Measurements from ENCODE around the gene SNRPB. TPM values are rescaled to one million over a fixed set of nuclear protein-coding genes. Genes with fewer than 3 reads are reported as not detected.

SNRPB gene
- total and polyA plus RNA-seq, 2 of the 13 experiments (the other 11 are each of a cell fraction or from before 2014, with no cell fraction given), result 473 to 844 TPM

DNA sequence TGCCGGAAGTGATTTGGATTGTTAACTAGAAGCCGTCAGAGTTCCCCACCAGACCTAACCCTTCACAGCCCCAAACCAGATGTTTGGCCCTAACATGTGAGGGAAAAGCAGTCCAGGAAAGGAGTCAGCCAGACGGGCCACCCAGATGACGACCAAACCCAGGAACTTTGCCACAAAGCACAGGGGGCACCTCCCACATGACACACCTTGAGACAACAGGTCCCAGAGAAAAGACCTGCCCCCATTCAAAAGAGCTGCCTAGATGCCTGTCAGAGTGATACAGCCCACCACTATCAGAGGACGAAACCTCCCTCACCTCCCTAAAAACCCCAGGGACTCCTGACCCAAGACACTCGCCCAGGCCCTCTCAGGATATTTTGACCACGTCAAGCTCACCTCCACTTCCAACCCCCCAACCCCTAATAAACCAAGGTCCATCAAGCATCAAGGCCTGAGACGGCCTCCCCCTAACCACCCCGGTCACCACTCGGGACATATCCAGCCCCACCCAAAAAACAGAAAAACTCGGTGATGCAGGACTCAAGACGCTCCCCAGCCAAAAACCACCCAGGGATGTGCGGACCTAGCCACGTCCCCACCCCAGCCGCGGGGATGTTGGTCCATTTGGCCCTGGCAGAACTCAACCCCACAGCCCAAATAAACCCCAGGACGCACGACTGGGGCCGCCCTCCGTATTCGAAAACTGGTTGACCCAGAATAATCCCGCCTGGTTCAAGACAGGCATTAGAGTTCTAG, 37.5 kb upstream of the SNRPB start (continued):
- TF ChIP-seq REPIN1 (CRISPR knock-in tag; IDR thresholded peaks at IDR 0.05; ENCODE audit: borderline replicate concordance, low read depth) (no peak), ZNF629 (CRISPR knock-in tag; conservative IDR thresholded peaks at IDR 0.05) (no peak), TSC22D2 (CRISPR knock-in tag; IDR thresholded peaks at IDR 0.05; ENCODE audit: borderline replicate concordance) (0 out of 2 replicates have a peak, but pooled peaks have one; percentile 19), ZNF788 (CRISPR knock-in tag; IDR thresholded peaks at IDR 0.05; ENCODE audit: borderline replicate concordance) (no peak), NR3C1 (CRISPR knock-in tag; IDR thresholded peaks at IDR 0.05) (no peak), ARHGAP35 (CRISPR knock-in tag; IDR thresholded peaks at IDR 0.05; ENCODE audit: borderline replicate concordance) (no peak), MEF2D (CRISPR knock-in tag; IDR thresholded peaks at IDR 0.05) (peak; percentile 38), ATF7-NPFF (CRISPR knock-in tag; IDR thresholded peaks at IDR 0.05; ENCODE audit: low read depth) (no peak), FOXJ3 (CRISPR knock-in tag; IDR thresholded peaks at IDR 0.05; ENCODE audit: borderline replicate concordance) (no peak), ZBTB42 (CRISPR knock-in tag; IDR thresholded peaks at IDR 0.05) (no peak), PLRG1 (conservative IDR thresholded peaks at IDR 0.05) (no peak), HDAC2 (CRISPR knock-in tag; IDR thresholded peaks at IDR 0.05) (no peak), ZNF569 (CRISPR knock-in tag; IDR thresholded peaks at IDR 0.05; ENCODE audit: borderline replicate concordance) (no peak), NFIB (CRISPR knock-in tag; IDR thresholded peaks at IDR 0.05; ENCODE audit: borderline replicate concordance) (no peak), ETV6 (CRISPR knock-in tag; conservative IDR thresholded peaks at IDR 0.05) (no peak), ZNF225 (CRISPR knock-in tag; IDR thresholded peaks at IDR 0.05) (0 out of 2 replicates have a peak, but pooled peaks have one; percentile 2), ZNF703 (CRISPR knock-in tag; IDR thresholded peaks at IDR 0.05; ENCODE audit: borderline replicate concordance) (0 out of 2 replicates have a peak, but pooled peaks have one; percentile 60), ZNF576 (CRISPR knock-in tag; IDR thresholded peaks at IDR 0.05) (no peak), PREB (CRISPR knock-in tag; IDR thresholded peaks at IDR 0.05) (no peak), CEBPB (IDR thresholded peaks at IDR 0.05; ENCODE audit: borderline replicate concordance, low read depth, low read length) (no peak)
- TF ChIP-seq, protein P1, sequence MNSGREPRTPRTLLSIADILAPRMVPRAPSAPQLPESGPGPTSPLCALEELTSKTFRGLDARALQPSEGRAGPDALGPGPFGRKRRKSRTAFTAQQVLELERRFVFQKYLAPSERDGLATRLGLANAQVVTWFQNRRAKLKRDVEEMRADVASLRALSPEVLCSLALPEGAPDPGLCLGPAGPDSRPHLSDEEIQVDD (CRISPR knock-in tag; IDR thresholded peaks at IDR 0.05; ENCODE audit: borderline replicate concordance), result no peak
- TF ChIP-seq, protein P2, sequence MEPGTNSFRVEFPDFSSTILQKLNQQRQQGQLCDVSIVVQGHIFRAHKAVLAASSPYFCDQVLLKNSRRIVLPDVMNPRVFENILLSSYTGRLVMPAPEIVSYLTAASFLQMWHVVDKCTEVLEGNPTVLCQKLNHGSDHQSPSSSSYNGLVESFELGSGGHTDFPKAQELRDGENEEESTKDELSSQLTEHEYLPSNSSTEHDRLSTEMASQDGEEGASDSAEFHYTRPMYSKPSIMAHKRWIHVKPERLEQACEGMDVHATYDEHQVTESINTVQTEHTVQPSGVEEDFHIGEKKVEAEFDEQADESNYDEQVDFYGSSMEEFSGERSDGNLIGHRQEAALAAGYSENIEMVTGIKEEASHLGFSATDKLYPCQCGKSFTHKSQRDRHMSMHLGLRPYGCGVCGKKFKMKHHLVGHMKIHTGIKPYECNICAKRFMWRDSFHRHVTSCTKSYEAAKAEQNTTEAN (CRISPR knock-in tag; conservative IDR thresholded peaks at IDR 0.05), result no peak
- TF ChIP-seq, protein P3, sequence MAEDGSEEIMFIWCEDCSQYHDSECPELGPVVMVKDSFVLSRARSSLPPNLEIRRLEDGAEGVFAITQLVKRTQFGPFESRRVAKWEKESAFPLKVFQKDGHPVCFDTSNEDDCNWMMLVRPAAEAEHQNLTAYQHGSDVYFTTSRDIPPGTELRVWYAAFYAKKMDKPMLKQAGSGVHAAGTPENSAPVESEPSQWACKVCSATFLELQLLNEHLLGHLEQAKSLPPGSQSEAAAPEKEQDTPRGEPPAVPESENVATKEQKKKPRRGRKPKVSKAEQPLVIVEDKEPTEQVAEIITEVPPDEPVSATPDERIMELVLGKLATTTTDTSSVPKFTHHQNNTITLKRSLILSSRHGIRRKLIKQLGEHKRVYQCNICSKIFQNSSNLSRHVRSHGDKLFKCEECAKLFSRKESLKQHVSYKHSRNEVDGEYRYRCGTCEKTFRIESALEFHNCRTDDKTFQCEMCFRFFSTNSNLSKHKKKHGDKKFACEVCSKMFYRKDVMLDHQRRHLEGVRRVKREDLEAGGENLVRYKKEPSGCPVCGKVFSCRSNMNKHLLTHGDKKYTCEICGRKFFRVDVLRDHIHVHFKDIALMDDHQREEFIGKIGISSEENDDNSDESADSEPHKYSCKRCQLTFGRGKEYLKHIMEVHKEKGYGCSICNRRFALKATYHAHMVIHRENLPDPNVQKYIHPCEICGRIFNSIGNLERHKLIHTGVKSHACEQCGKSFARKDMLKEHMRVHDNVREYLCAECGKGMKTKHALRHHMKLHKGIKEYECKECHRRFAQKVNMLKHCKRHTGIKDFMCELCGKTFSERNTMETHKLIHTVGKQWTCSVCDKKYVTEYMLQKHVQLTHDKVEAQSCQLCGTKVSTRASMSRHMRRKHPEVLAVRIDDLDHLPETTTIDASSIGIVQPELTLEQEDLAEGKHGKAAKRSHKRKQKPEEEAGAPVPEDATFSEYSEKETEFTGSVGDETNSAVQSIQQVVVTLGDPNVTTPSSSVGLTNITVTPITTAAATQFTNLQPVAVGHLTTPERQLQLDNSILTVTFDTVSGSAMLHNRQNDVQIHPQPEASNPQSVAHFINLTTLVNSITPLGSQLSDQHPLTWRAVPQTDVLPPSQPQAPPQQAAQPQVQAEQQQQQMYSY (CRISPR knock-in tag; IDR thresholded peaks at IDR 0.05), result no peak
